ENCODE measurements around the gene RBM19.
"Not testable (repeated sequence)": the region's sequence is repeated elsewhere in the genome, so short reads cannot be mapped to it uniquely, and the experiment has no call there.

RBM19 gene

GRCh38 chr12:114001511-114002340, 35.6 kb upstream of the RBM19 start:
- no peak overlapping the region for H3K4me3 ChIP-seq (ENCODE audit: severe bottlenecking)
- H3K36me3 ChIP-seq (ENCODE audit: low read depth) = no peaks in the 10 kb centered on the region
- H3K9me3 ChIP-seq (ENCODE audit: severe bottlenecking) = no peaks in the 10 kb centered on the region
- DNase-seq (ENCODE audit: low spot score) (no peak), ATAC-seq (ENCODE audit: low read depth) (no peak)
- no peaks in the 10 kb centered on the region for H3K4me1 ChIP-seq (ENCODE audit: insufficient read depth, poor library complexity, severe bottlenecking)
- TF ChIP-seq CTCF (IDR thresholded peaks at IDR 0.05; ENCODE audit: poor library complexity, severe bottlenecking) = no peak
- H3K27ac ChIP-seq (ENCODE audit: poor library complexity, severe bottlenecking) = no peak overlapping the region
- H3K27me3 ChIP-seq (ENCODE audit: insufficient read depth, poor library complexity, severe bottlenecking) = peaks cover 14% of the 10 kb centered on the region

- no peaks in the 10 kb centered on the region for H3K36me3 ChIP-seq (ENCODE audit: low read depth)
- no peak for TF ChIP-seq CTCF (IDR thresholded peaks at IDR 0.05; ENCODE audit: poor library complexity, severe bottlenecking)
- ATAC-seq (ENCODE audit: low read depth) (no peak), DNase-seq (ENCODE audit: low spot score) (no peak)
- no peaks in the 10 kb centered on the region for H3K4me1 ChIP-seq (ENCODE audit: insufficient read depth, poor library complexity, severe bottlenecking)
- H3K27ac ChIP-seq (ENCODE audit: poor library complexity, severe bottlenecking) = no peak overlapping the region
- peaks cover 14% of the 10 kb centered on the region for H3K27me3 ChIP-seq (ENCODE audit: insufficient read depth, poor library complexity, severe bottlenecking)
- H3K4me3 ChIP-seq (ENCODE audit: severe bottlenecking) = no peak overlapping the region
- no peaks in the 10 kb centered on the region for H3K9me3 ChIP-seq (ENCODE audit: severe bottlenecking)
These were observed 34.7 kb upstream of the RBM19 start for GRCh38 chr12:114000861-114001260.

GRCh38 chr12:114000261-114000660, 34.1 kb upstream of the RBM19 start:
- H3K27ac ChIP-seq (ENCODE audit: poor library complexity, severe bottlenecking); DNase-seq (ENCODE audit: low spot score): not testable (repeated sequence)
- H3K27me3 ChIP-seq (ENCODE audit: insufficient read depth, poor library complexity, severe bottlenecking) = peaks cover 13% of the 10 kb centered on the region

GRCh38 chr12:113997365-113997764, 31.2 kb upstream of the RBM19 start:
- TF ChIP-seq CTCF (IDR thresholded peaks at IDR 0.05; ENCODE audit: poor library complexity, severe bottlenecking) = no peak
- Histone ChIP-seq H3K4me3 (ENCODE audit: severe bottlenecking) (no peak overlapping the region), H3K4me1 (ENCODE audit: insufficient read depth, poor library complexity, severe bottlenecking) (no peaks in the 10 kb centered on the region), H3K9me3 (ENCODE audit: severe bottlenecking) (no peaks in the 10 kb centered on the region), H3K36me3 (ENCODE audit: low read depth) (no peaks in the 10 kb centered on the region), H3K27me3 (ENCODE audit: insufficient read depth, poor library complexity, severe bottlenecking) (no peaks in the 10 kb centered on the region), H3K27ac (ENCODE audit: poor library complexity, severe bottlenecking) (no peak overlapping the region)
- no peak for DNase-seq (ENCODE audit: low spot score)
- no peak for ATAC-seq (ENCODE audit: low read depth)

More at GRCh38 chr12:114000261-114000660, 34.1 kb upstream of the RBM19 start:
- not testable (repeated sequence) for H3K36me3 ChIP-seq (ENCODE audit: low read depth); H3K4me1 ChIP-seq (ENCODE audit: insufficient read depth, poor library complexity, severe bottlenecking); H3K9me3 ChIP-seq (ENCODE audit: severe bottlenecking); H3K4me3 ChIP-seq (ENCODE audit: severe bottlenecking); ATAC-seq (ENCODE audit: low read depth)

- Histone ChIP-seq H3K36me3 (ENCODE audit: low read depth) (no peaks in the 10 kb centered on the region), H3K9me3 (ENCODE audit: severe bottlenecking) (no peaks in the 10 kb centered on the region), H3K27ac (ENCODE audit: poor library complexity, severe bottlenecking) (no peak overlapping the region), H3K4me1 (ENCODE audit: insufficient read depth, poor library complexity, severe bottlenecking) (no peaks in the 10 kb centered on the region), H3K4me3 (ENCODE audit: severe bottlenecking) (no peak overlapping the region), H3K27me3 (ENCODE audit: insufficient read depth, poor library complexity, severe bottlenecking) (no peaks in the 10 kb centered on the region)
- ATAC-seq (ENCODE audit: low read depth) = no peak
- no peak for TF ChIP-seq CTCF (IDR thresholded peaks at IDR 0.05; ENCODE audit: poor library complexity, severe bottlenecking)
- no peak for DNase-seq (ENCODE audit: low spot score)
These were observed 29.9 kb upstream of the RBM19 start for GRCh38 chr12:113996026-113996425.

Data from RWPE2 (cell line).